Measurements from ENCODE around the gene ARMC6.

DNA sequence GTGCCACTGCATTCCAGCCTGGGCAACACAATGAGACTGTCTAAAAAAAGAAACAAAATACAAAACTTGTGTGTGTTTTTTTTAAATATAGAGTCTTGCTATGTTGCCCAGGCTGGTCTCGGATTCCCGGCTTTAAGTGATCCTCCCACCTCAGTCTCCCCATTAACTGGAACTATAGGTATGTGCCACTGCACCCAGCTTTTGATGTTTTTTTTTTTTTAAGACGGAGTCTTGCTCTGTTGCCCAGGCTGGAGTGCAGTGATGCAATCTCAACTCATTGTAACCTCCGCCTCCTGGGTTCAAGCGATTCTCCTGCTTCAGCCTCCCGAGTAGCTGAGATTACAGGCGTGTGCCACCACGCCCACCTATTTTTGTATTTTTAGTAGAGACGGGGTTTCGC is 37.1 kb upstream of the ARMC6 start:
- TF ChIP-seq, protein P1, sequence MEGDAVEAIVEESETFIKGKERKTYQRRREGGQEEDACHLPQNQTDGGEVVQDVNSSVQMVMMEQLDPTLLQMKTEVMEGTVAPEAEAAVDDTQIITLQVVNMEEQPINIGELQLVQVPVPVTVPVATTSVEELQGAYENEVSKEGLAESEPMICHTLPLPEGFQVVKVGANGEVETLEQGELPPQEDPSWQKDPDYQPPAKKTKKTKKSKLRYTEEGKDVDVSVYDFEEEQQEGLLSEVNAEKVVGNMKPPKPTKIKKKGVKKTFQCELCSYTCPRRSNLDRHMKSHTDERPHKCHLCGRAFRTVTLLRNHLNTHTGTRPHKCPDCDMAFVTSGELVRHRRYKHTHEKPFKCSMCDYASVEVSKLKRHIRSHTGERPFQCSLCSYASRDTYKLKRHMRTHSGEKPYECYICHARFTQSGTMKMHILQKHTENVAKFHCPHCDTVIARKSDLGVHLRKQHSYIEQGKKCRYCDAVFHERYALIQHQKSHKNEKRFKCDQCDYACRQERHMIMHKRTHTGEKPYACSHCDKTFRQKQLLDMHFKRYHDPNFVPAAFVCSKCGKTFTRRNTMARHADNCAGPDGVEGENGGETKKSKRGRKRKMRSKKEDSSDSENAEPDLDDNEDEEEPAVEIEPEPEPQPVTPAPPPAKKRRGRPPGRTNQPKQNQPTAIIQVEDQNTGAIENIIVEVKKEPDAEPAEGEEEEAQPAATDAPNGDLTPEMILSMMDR (IDR thresholded peaks at IDR 0.05): no peak
- TF ChIP-seq POLR2A (IDR thresholded peaks at IDR 0.05) (no peak), POLR2AphosphoS5 (IDR thresholded peaks at IDR 0.05) (no peak)

All from suprapubic skin (tissue), 4 donors.